HL-60/S4 (cell line): ENCODE measurements around the gene YIF1A.
"Not testable (repeated sequence)": the region's sequence is repeated elsewhere in the genome, so short reads cannot be mapped to it uniquely, and the experiment has no call there.

Source experiments
- in situ Hi-C: fragments of 300-500 bp; cut with MboI; formaldehyde crosslinking; loops from 2 replicates; pipeline ENCODE4 v1.14.3; 2022; ENCODE audit warnings: low sequenced_read_pairs

The YIF1A gene

DNA sequence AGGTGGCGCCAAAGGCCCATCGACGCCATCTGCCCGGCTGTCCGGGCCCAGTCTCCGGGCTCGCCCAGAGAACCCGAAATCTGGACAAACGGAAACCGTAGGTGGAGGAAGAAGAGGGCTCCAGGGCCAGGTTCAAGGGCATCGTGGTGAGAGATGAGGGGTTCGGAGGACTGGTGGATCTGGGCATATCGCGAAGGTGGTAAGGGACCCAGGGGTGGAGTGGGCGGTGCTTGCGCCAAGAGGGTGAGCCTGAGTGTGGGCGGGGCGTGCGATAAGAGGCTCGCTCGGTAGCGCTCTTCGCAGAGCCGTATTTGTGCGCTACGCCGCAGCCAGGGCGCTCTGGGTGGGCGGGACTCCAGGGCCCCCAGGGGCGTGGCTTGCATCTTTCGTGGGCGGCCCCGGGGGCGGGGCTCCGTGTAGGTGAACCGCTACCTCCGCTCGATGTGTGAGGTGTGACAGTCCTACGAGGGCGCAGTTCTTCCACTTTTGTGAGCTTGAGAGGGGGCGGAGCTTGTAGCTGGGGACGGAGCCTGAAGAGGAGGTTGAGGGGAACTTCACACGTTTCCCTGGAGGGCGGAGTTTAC lies 23.1 kb upstream of the YIF1A start:
- in situ Hi-C loops: no loop called here

DNA sequence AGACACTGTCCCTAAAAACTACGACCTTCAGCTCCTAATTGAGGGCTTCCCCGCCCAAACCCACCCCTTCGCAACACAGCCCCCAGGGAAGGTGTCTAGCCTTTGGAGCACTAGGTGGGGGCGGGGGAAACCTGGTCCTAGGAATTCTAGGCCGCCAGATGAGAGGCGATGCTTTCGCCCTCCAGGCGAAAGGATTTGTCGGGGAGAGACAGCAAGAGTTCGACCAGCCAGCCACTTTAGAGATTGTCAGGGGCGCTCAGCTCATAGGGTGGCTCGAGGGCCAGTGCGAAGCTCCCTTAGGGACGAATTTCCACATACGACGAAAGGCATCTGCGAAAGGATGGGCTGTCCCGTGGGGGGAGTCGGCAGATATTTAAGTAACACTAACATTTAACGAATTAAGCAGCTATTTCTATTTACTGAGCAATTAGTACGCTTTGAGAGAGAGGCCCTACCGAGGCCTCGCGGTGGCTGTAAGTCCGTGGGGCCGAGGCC lies 22.6 kb upstream of the YIF1A start:
- in situ Hi-C loops: no loop called here

DNA sequence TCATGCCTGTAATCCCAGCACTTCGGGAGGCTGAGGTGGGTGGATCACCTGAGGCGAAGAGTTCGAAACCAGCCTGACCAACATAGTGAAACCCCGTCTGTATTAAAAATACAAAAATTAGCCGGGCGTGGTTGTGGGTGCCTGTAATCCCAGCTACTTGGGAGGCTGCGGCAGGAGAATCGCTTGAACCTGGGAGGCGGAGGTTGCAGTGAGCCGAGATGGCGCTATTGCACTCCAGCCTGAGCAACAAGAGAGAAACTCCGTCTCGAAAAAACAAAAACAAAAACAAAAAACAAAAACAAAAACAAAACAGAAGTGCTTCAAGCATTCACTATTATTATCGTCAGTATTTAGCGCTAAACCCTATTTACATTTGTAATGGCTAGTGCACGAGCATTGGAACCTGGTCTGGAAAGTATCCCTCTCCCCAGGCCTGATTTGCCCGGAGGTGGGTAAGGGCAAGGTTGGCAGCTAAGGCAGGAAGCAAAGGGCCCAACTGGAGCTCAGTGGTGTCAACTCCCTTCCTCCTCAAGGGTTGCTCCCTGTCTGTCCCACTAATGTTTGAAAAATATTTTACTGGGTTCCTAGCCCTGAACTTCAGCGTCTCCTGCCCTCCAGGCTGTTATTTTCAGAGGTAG lies 22.0 kb upstream of the YIF1A start:
- in situ Hi-C loops: not testable (repeated sequence)

DNA sequence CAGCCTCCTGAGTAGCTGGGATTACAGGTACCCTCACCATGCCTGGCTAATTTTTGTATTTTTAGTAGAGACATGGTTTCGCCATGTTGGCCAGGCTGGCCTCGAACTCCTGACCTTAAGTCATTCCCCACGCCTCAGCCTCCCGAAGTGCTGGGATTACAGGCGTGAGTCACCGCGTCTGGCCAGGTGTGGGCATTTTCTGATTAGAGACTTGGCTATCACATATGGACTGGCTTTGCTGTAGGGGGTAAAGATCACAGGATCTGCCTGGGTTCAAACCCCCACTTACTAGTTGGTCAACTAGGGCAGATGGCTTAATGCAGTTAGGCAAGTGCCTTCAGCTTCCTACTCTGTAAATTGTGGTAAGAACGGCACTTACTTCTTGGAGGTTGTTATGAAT lies 21.4 kb upstream of the YIF1A start:
- in situ Hi-C loops: no loop called here

DNA sequence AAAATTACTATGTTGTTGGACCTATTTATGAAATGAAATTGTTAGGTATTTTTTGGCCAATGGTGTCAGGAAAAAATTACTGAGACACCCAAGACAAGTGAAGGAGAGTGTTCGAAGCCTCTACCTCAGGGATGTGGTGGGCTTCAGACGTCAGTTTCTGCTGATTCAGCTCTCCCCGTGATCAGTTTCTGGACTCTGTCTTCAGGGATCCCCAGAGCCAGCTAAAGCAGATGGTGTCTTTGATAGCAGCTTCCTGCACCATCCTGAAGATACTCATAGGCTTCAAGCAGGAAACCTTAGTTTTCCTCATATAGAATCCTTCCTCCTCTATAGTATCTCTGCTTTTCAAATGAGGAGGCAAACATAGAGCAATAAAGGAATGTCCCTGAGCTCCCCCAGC lies 20.5 kb upstream of the YIF1A start:
- in situ Hi-C loops: no loop called here

DNA sequence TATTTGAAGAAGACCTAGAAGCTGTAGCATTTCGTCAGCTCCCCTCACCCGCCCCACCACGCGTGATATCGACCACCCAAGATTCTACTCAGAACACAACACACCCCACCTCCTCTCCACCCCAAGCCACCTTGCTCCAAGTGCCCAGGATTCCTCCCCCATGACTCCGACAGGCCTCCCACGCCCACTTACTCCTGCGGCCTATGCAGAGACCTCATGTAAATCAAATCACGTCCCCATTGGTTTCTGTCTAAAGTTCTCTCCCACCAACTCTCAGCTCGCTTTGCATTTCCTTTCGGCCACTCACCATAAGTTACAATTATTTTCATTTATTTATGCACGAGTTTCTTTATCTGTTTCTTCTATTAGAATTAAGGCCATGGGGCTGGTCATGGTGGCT lies 13.7 kb upstream of the YIF1A start:
- in situ Hi-C loops: no loop called here

DNA sequence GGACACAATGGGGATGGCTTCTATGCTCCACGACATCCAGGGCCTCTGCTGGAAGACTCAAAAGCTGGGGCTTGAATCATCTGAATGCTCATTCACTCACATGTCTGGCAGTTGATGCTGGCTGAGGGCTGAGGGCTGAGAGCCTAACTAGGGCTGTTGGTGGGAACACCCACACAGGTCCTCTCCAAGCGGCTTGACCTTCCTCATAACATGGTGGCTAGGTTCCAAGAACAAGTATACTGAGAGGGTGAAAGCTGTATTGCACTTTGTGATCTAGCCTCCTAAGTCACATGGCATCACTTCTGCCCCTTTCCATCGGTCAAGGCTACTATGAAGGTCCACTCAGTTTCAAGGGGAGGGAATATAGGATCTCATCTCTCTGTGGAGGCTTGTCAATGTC lies 10.2 kb upstream of the YIF1A start:
- in situ Hi-C loops: no loop called here

DNA sequence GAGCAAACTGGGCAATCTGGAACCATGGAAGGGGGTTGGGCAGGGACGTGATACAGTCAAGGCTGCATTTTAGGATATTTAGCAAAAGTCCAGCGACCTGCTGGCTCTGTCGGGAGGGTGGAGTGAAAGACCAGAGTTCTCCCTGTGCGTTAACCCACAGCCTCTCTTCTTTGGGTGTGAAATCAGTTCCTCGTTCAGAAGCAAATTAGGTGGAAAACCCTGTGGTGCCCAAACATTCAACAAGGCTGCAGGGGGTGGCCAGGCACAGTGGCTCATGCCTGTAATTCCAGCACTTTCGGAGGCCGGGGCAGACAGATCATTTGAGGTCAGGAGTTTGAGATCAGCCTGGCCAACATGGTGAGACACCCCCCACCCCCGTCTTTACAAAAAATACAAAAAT lies 8.7 kb upstream of the YIF1A start:
- in situ Hi-C loops: no loop called here

DNA sequence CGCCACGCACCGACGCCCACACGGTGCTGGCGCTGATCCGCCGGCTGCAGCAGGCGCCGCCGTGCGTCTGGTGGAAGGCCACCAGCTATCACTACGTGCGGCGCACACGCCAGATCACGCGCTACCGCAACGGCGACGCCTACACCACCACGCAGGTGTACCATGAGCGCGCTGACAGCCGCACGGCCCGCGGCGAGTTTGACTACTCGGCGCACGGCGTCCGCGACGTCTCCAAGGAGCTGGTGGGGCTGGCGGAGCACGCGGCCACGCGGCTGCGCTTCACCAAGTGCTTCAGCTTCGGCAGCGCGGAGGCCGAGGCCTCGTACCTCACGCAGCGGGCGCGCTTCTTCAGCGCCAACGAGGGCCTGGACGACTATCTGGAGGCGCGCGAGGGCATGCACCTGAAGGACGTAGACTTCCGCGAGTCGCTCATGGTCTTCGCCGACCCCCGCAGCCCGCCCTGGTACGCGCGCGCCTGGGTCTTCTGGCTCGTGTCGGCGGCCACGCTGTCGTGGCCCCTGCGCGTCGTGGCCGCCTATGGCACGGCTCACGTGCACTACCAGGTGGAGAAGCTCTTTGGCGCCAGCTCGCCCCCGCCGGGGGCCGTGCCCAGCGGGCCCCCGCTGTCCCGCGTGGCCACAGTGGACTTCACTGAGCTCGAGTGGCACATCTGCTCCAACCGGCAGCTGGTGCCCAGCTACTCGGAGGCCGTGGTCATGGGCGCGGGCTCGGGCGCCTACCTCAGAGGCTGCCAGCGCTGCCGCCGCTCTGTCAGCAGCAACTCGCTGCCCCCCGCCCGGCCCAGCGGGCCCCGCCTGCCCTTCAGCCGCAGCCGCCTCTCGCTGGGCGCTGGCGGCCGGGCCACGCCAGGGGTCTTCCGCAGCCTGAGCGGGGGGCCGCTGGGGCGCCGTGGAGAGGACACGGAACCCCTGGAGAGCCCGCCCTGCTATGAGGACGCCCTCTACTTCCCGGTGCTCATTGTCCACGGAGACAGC lies 6.0 kb upstream of the YIF1A start:
- in situ Hi-C loops: no loop called here

DNA sequence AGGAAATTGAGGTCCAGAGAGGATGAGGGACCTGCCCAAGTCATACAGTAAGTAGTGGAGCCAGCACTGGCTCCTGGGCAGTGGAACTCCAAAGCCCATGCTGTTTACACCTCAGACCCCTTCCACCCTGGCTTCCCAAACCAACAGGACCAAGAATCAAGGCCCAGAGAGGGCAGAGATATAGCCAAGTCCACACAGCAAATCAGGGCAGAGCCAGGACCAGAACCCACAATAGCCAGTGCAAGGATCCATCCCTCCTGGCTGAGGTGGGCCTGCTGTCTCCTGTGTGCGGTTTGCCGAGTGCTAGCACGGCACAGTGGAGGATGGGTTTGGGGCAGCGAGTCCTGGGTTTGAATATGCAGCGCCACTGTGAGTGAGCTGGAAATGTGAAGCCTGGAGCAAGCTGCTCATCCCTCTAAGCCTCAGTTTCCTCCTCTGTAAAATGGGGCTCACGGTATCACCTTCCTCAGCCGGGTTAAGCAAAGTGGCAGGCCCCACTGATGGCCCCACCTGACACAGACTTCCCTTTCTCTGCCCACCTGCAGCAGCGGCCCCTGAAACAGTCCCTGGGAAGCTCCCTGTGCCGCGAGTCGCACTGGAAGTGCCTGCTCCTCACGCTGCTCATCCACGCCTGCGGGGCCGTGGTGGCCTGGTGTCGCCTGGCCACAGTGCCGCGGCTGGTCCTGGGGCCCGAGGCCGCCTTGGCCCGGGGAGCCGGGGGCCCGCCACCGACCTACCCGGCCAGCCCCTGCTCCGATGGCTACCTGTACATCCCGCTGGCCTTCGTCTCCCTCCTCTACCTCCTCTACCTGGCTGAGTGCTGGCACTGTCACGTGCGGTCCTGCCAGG lies 5.1 kb upstream of the YIF1A start:
- in situ Hi-C loops: no loop called here

DNA sequence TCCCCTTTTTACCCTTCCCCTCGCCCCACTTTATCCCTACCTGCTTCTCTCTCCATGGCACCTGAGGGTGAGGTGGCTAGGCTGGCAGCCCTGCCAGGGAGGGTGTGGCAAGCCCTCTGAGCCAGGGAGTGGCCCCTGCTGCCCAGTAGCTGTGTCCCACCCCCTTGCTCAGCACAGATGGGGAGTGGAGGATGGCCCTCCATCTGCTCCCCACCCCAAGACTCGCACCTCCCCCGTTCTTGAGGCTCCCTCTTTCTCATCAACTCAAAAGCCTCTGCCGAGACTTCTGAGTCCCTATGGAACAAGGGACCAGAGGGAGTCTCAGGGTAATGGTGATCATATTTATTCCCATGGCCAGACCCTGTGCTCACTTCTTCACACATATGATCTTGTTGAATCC lies 4.4 kb upstream of the YIF1A start:
- in situ Hi-C loops: no loop called here

DNA sequence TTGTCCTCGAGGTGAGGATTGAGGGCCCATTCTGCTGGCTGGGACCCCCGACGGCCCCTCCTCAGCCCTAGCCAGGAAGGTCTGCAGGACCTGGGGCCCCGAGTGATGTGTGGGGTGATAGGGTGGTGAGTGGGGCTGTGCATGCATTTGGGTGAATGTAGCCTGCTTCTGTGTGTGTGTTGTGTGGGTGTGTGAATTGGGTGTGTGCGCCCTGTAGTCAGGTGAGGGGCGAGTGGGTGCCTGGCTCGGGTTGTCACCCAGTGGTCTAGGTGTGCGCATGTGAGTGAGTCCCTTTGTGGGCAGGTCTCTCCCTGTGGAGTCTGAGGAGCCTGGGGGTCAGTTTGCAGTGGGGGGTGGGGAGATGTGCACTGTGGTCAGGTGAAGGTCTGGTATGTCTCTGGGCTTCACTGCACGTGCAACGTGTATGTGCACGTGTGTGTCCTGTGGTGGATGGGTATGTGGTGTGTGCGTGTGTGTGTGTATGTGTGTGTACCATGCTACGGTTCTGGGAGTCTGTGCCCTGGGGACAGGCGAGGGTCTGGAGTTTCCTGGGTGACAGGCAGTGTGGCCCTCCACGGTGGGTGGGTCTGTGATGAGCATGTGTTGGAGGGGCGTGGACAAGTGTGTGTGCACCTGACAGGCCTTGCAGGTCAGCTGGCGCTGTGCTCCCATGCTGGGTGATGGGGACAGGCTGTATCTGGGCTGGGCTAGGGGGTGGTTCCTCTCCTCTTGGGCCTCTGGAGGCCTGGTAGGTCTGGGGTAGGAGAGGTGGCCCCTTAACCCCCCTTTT lies 3.8 kb upstream of the YIF1A start:
- in situ Hi-C loops: no loop called here

DNA sequence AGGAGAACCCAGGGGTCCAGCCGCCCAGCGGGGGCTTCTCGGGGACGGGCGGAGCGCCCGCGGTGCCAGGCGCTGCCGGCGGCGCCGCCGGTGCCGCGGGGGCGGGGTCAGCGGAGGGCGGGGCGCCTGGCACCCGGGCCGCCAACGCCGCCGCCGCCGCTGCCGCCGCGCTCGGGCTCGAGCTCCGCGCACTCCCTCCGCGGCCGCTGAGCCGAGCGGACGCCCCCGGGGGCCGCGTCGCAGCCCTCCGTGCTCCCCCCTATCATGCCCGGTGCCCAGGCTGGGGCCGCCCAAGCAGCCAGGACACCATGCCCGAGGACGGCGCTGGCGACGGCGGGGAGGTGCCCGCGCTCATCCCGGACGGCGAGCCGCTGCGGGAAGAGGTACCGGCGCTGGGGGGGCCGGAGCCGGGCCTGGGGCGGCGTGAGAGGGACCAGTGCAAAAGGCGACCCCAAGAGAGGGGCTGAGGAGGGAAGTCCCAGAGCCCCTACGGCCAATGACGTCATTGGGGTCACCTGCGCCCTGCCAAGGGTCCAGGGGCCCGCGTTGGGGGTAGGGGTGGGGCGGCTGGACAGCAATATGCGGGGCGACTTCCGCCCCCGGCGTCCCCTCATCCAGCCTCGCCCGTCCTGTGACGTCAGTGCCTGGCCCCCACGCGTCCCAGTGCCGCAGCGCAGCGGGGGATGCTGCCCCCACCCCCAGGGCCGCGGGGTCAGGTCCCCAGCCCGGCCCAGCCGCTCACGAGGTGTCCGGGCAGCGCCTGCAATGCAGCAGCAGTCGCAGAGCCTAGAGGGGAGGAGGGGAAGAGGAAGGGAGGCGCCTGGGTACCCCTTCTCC lies 3.0 kb upstream of the YIF1A start, which contains the start of gene TMEM151A:
Gene TMEM151A (plus strand): TSS at position 189 of the 837 bp plus-strand sequence. CDS start 120 bp downstream, at position 309.
- in situ Hi-C loops: no loop called here

DNA sequence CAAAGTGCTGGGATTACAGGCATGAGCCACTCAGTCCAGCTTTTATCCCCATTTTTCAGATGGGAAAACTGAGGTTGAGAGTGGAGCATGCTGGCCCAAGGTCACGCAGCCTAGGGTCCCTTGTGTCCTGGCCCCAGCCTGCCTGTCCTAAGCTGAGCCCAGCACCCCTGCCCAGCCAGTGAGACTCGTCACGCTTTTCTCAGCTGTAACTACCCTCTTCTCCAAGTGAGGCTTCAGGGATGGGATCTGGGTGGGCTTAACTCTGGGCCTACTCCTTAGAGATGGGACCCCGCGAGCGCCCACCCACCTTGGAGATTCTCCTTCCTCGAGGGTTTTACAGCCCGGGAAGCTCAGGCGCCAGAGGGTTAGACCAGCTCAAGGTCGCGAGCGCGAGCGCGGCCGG lies 2.4 kb upstream of the YIF1A start:
- in situ Hi-C loops: no loop called here

DNA sequence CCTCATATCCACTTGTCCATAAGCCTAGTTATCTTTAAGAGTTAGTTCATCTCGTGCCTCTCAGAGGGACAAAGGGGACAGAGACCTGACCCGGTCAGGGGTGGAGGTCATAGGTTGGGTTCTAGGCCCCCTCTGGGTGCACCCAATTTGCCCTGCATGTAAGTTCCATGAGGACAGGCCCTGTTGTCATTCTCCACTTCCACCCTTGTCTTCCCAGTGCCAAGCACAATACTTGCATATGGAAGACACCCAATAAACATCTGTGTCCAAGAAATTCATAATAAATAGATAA lies 1.3 kb upstream of the YIF1A start:
- in situ Hi-C loops: no loop called here

DNA sequence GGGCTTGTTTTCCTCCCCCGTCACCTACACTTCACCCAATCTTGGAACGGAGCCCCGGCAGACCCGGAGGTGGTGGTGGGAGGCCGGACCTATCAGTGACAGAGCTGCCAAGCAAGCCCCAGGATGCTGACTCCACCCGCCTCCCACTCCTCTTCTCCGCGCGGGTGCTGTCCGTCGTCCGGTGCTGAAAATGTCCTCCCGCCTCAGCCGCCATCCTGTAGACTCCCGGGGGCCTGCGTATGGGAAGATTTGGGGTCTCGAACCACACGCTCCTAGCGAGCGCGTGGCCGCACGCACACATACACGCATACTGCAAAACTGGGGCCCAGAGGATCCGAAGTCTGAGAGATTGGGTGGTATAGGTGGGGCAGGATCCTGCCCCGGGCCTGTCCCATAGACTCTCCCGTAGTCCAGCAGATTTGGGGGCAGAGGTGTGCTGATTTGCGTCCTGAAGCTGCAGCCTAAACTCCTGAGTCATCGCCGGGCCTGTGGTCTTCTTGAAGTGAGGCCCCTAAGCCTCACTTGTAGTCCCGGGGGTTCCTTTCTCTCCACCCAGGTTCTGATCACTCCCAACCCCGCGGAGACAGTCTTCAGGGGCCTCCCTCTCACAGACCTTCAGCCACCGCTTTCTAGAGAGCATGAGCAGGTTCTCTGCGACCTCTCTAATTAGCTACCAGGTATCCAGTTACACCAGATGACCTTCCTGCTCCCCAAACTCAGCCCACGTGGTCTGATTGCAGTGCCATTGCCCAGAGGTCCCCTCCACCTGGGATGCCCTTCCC lies 796 bp upstream of the YIF1A start:
- in situ Hi-C loops: no loop called here

DNA sequence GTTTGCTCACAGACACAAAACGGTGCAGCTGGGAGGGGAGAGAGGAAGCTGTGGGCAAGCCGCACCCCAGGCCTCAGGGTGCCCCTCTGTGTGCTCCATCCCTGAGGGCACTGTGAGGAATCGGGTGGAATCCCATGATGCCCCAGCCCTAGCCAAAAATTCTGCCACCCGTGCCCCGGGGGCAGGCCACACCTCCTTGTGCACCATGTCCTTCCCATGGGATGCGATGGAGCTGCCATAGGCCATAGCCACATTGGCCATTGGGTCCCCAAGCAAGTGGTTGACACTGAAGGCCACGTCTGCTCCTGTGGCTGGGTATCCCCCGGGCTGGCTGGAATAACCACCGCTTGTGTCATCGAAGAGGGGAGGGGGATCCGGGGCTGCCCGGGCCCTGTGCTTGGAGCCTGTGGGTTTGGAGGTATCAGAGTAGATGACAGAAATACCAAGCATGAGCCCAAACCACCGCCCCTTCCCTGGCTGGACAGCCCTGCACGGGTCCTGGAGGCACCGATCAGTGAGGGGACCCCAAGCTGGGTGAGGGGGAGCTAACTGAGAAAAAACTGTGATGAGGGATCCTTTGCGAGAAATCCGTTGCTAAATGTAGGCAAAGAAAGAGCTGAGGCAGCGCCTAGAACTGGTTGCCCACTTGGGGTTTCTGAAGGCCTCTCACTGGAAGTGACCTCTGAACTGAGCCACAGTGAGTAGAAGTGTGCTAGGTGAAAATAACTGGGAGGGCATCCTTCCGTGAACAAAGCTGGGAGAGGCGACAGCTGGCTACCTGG lies 863 bp downstream of the YIF1A start:
- in situ Hi-C loops: no loop called here
